Measurements from ENCODE around the gene ANO2.

ANO2 gene

DNA sequence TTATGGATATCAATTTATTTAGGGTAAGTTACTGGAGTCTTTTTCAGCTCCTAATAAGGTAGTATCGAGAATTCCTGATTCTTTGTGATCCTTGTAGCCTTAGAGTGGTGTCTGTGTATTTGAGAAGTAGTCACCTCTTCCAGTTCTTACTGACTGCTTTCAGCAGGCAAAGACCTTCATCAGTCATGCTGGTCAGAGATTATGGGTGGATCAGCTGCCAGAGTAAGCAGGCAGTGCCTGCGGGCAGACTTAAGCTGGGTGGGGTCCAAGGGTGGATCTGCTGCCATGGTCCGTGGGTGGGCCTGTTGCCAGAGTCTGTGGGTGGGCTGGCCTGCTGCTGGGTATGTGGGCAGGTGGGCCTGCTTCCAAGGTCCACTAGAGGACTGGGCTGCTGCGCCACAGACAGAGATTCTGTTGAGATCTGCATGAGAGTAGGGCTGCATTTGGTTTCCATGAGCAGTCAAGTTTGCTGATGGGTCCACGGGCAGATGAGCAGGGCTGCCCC lies 188.7 kb downstream of the ANO2 start:
- no peak for DNase-seq
- TF ChIP-seq GATA1 (IDR thresholded peaks at IDR 0.05; ENCODE audit: low read depth, low read length) (no peak), POLR2A (IDR thresholded peaks at IDR 0.05; ENCODE audit: low read length) (no peak)

GRCh38 chr12:5748027-5748426 lies 197.0 kb downstream of the ANO2 start:
- no peak for DNase-seq
- TF ChIP-seq POLR2A (IDR thresholded peaks at IDR 0.05; ENCODE audit: low read length) (no peak), GATA1 (IDR thresholded peaks at IDR 0.05; ENCODE audit: low read depth, low read length) (no peak)

DNA sequence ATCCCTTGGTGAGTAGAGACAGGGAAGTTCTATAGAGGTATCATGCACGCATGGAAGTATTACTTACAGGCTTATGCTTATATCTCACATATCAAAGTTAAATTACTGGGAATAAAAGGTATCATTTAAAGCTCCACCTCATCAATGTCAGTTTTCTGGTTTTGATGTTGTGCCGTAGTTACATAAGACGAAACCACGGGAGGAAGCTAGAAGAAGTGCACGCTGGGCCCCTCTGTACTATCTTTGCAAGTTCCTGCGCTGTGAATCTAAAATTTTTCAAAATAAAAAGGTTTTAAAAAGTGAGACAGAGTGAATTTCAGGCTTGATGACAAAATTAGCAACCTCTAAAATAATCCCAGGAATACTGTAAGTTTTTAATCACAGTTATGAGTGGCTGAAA lies 198.1 kb downstream of the ANO2 start:
- TF ChIP-seq POLR2A (IDR thresholded peaks at IDR 0.05; ENCODE audit: low read length) (no peak), GATA1 (IDR thresholded peaks at IDR 0.05; ENCODE audit: low read depth, low read length) (no peak)
- DNase-seq, result no peak

DNA sequence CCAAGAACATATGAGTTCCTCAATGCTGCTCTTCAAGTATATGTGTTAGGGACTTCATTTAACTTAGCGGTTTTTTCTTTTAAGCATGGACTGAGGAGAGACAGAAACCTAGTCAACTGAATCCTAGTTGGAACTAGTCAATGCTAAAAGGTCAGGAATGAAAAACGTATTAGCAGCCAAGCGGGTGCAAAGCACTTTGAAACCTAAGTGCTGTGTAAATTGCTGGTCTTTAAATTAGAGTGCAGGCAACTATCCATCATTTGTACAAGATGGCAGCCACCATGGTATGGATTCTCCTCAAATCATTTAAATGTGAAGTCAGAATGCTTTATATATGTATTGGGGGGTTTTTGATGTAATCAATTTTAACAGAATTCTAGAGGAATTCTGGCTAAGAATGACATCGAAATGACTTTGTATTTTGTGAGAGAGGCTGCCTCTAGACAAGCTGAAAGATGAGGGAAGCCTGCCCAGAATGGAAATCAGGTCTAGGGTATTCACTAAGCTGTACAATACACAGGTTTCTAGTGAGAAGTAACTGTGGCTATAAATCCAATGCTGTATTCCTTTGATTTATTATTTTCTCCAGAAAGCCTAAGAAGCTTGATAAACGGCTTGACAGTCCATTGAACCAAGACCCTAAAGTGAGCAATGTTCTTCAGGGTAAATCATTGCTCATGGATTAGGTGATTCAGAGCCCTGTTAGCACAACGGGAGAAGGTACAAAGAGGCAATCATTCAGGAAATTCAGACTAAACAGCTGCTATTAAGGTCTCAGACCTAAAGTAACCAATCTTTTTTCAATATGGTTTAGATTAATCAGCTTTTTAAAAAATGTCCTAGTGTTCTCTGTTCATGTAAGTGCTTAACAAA lies 198.8 kb downstream of the ANO2 start:
- TF ChIP-seq GATA1 (IDR thresholded peaks at IDR 0.05; ENCODE audit: low read depth, low read length) (no peak), POLR2A (IDR thresholded peaks at IDR 0.05; ENCODE audit: low read length) (no peak)
- DNase-seq, result no peak

DNA sequence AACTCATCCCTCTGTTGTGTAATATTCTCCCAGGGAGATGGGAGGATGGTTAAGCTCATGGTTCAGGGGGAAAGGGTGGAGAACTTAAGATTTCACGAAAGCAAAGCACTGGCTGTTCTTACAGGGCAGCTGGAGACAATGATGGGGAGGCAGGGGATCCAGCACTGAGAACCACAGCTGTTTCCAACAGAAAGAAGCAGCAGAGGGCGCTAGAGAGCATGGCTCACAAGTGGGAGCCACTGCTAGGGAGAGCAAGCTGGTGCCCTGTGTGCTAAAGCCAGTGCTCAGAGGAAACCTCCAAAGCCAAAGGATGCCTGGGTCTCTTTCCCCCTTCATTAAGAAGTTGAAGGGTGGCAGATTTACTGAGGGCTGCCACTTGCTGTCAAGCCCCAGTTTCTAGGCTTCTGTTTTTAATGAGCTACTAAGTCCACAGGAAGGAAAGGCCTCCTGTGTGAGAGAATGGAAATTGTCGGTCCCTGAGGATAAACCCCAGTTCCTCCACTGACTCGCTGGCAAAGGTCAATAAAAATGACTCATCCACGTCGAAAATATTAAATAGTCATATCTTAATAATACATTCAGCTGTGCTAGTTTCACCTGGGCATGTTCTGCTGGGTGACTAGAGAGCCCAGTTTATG lies 199.7 kb downstream of the ANO2 start:
- peak; percentile 47 to 71 for DNase-seq
- TF ChIP-seq GATA1 (IDR thresholded peaks at IDR 0.05; ENCODE audit: low read depth, low read length) (no peak), POLR2A (IDR thresholded peaks at IDR 0.05; ENCODE audit: low read length) (no peak)

- no peak for DNase-seq
These were observed 202.8 kb downstream of the ANO2 start for GRCh38 chr12:5742258-5742657.

GRCh38 chr12:5739917-5740316 lies 205.1 kb downstream of the ANO2 start:
- DNase-seq, result no peak
- no peak for TF ChIP-seq POLR2A (IDR thresholded peaks at IDR 0.05; ENCODE audit: low read length)
- no peak for TF ChIP-seq GATA1 (IDR thresholded peaks at IDR 0.05; ENCODE audit: low read depth, low read length)

More at GRCh38 chr12:5742258-5742657, 202.8 kb downstream of the ANO2 start:
- TF ChIP-seq GATA1 (IDR thresholded peaks at IDR 0.05; ENCODE audit: low read depth, low read length), result no peak
- TF ChIP-seq POLR2A (IDR thresholded peaks at IDR 0.05; ENCODE audit: low read length), result no peak

DNA sequence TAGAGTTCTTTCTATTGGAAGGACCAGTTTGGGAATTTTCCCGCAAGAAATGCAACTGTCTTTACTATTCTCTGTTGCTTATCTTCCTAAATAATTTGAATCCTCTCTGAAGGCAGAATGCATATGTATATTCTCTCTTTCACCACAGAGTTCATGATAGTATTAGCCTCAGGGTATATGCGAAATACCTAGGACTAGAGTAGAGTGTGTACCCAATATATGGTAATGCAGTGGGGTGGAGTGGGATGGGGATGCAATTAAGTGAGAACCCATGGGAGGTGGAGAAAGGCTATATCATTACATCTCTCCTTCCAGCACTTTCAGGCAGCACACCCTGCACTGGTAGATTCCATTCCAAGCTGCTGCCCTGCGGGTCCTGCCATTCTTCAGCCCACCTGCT lies 207.3 kb downstream of the ANO2 start:
- no peak for DNase-seq
- TF ChIP-seq GATA1 (IDR thresholded peaks at IDR 0.05; ENCODE audit: low read depth, low read length) (no peak), POLR2A (IDR thresholded peaks at IDR 0.05; ENCODE audit: low read length) (no peak)

- TF ChIP-seq GATA1 (IDR thresholded peaks at IDR 0.05; ENCODE audit: low read depth, low read length) (no peak), POLR2A (IDR thresholded peaks at IDR 0.05; ENCODE audit: low read length) (no peak)
- peak in 1 of 2 experiments; percentile 6 for DNase-seq
These were observed 208.5 kb downstream of the ANO2 start for GRCh38 chr12:5736527-5736926.

- TF ChIP-seq POLR2A (IDR thresholded peaks at IDR 0.05; ENCODE audit: low read length), result no peak
- TF ChIP-seq GATA1 (IDR thresholded peaks at IDR 0.05; ENCODE audit: low read depth, low read length), result no peak
- no peak for DNase-seq
These were observed 209.0 kb downstream of the ANO2 start for GRCh38 chr12:5736016-5736415.

GRCh38 chr12:5733916-5734315 lies 211.1 kb downstream of the ANO2 start:
- TF ChIP-seq POLR2A (IDR thresholded peaks at IDR 0.05; ENCODE audit: low read length), result no peak
- no peak for TF ChIP-seq GATA1 (IDR thresholded peaks at IDR 0.05; ENCODE audit: low read depth, low read length)
- DNase-seq, result no peak

DNA sequence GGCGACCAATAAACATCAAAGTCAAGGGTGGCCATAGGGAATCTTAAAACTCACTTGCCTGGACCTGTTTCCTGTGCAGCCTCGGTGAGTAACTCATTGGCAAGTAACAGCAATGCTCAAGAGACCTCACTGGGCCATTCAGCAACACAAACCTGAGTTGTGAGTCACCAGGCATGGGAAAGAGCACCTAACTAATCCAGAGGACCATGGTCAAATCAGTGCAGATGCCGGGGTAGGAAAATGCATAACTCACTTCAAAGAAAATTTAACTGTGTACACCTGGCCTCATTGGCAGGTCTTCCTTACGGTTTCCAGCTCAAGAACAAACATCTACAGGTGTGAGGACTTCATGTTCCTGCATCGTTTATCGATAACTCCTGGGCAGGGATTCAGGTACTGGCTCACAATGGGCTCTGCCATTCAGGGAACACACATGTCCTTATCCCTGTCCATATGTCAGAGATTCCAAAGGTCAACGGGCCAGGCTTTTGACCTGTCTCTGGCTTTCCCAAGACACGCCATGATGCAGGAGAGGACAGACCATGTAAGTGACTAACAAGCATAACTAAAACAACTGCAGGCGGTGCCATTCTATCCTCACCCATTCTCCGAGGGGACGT lies 211.8 kb downstream of the ANO2 start:
- no peak for TF ChIP-seq GATA1 (IDR thresholded peaks at IDR 0.05; ENCODE audit: low read depth, low read length)
- no peak for TF ChIP-seq POLR2A (IDR thresholded peaks at IDR 0.05; ENCODE audit: low read length)
- DNase-seq, result no peak

DNA sequence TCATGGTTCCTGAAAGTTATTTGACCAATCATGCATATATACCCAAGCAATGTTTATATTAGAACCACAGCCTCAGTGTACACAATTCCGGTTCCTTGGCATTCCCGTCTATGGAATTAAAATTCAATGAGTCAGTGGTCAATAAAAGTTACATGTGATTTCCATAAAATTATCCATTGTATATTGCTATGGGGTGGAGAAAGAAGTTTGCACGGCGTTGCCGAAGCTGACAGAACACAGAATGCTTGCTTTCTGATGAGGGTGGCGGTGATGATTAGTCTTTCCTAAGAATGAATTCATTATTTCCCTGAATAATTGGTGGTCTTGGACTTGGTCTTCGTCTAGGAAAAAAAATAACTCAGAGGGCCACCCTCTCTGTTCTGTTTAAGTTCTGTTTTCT lies 214.1 kb downstream of the ANO2 start:
- DNase-seq, result no peak
- TF ChIP-seq GATA1 (IDR thresholded peaks at IDR 0.05; ENCODE audit: low read depth, low read length), result no peak
- TF ChIP-seq POLR2A (IDR thresholded peaks at IDR 0.05; ENCODE audit: low read length), result no peak

- peak in 1 of 2 experiments; percentile 25 for DNase-seq
- TF ChIP-seq GATA1 (IDR thresholded peaks at IDR 0.05; ENCODE audit: low read depth, low read length), result no peak
- no peak for TF ChIP-seq POLR2A (IDR thresholded peaks at IDR 0.05; ENCODE audit: low read length)
These were observed 221.3 kb downstream of the ANO2 start for GRCh38 chr12:5723711-5724252.
